C4-2B (cell line): ENCODE data around the gene B3GAT2.

Source experiments
- H3K27ac ChIP-seq: fragments of 450-650 bp; 2 replicates; pipeline ENCODE4 v1.5.1; 2017
- ZFX ChIP-seq: fragments of 450-650 bp; IDR thresholded peaks from 2 replicates; pipeline ENCODE4 v1.6.1; 2017
- TF ChIP-seq, protein P1 (sequence below): fragments of 450-650 bp; conservative IDR thresholded peaks from 2 replicates; pipeline ENCODE4 v1.5.1; 2017; ENCODE audit warnings: mild to moderate bottlenecking

The B3GAT2 gene

DNA sequence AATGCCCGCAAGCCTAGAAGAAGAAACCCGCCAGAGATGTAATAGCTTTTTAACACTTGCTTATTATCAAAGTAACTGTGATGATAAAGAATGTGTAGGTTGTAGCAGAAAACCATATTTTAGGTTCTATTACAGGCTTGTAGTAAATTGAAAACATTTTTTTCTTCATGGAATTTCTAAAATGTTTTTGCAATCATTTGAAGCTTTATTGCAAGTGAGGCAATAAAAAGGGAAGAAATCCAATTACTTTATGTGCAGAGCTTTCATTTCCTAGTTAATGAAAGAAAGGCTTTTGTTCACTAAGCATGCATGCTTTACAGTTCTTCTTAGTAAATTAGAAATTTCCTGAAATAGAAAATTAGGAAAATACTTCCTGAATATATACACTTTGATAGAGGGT is 135.1 kb downstream of the B3GAT2 start:
- TF ChIP-seq, protein P1, sequence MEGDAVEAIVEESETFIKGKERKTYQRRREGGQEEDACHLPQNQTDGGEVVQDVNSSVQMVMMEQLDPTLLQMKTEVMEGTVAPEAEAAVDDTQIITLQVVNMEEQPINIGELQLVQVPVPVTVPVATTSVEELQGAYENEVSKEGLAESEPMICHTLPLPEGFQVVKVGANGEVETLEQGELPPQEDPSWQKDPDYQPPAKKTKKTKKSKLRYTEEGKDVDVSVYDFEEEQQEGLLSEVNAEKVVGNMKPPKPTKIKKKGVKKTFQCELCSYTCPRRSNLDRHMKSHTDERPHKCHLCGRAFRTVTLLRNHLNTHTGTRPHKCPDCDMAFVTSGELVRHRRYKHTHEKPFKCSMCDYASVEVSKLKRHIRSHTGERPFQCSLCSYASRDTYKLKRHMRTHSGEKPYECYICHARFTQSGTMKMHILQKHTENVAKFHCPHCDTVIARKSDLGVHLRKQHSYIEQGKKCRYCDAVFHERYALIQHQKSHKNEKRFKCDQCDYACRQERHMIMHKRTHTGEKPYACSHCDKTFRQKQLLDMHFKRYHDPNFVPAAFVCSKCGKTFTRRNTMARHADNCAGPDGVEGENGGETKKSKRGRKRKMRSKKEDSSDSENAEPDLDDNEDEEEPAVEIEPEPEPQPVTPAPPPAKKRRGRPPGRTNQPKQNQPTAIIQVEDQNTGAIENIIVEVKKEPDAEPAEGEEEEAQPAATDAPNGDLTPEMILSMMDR = no peak
- no peak for TF ChIP-seq ZFX
- H3K27ac ChIP-seq = no peak overlapping the region

DNA sequence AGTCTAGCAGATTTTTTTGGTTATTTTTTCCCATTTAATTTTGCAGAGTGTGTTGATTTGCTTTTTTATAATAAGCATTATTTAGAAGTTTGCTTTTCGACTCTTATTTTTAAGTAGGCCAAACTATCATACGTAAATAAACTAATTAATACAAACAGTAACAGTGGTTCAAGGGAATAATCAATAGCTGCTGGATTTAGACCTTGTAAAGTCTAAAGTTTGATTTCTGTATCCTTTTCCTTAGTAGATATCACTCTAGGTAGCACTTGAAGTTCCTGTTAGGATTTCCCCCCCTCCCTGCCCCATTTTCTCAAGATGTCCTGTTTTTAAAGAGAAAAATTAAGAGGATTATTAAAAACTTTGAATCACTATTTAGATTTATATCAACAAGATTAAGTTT is 136.1 kb downstream of the B3GAT2 start:
- TF ChIP-seq, protein P1 = no peak
- no peak for TF ChIP-seq ZFX
- H3K27ac ChIP-seq = no peak overlapping the region

DNA sequence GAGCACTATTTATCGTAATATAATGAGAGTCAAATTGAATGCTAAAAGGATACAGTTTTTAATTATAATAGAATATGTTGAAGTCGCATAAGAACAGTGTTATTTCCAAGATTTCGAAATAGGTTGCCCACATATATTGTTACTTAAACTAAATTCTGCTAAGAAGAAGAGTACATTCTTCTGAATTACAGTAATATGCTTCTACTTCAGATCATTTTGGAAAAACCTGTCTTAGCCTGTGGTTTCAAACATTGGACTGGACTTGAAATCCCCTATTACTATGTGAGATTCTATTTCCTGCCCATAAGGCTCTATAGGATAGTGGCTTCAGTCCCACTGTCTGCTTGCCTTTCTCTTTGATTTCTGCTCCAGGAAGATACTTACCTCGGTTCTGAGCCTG is 137.2 kb downstream of the B3GAT2 start:
- no peak overlapping the region for H3K27ac ChIP-seq
- TF ChIP-seq, protein P1 = no peak
- no peak for TF ChIP-seq ZFX

DNA sequence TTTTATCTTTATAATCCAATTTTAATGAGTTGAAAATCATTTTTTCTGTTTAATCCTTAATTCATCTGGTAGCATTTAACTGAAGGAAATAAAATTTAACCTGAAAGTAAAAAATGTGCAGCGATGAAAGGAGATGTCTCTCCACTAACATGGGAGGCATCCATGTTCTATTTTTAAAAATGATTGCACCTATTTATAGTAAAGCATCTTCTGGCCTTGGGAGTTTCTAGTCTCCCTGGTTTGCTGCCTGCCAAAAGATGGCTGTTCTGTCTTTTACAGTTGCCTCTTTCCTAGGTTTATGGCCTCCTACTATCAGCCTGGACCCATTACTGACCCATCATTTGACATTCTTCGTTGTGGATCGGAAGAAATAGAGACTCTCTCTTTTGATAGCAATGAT is 143.0 kb downstream of the B3GAT2 start:
- no peak overlapping the region for H3K27ac ChIP-seq
- TF ChIP-seq ZFX = no peak

DNA sequence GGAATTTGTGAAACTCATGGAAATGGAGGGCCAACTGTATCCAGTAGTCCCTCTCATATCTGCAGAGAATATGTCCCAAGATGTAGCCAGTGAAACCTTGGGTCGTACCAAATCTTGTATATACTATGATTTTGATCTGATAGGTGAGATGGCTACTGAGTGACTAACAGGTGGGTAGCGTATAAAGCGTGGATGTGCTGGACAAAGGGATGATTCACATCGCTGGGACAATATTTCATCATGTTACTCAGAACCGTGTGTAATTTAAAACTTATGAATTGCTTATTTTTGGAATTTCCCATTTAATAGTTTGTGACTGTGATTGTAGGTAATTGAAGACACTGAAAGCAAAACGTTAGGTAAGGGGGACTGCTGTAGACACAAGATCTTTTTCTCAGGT is 145.1 kb downstream of the B3GAT2 start:
- TF ChIP-seq ZFX = no peak
- TF ChIP-seq, protein P1 = no peak
- no peak overlapping the region for H3K27ac ChIP-seq
